Liver (tissue), 9 donors: ENCODE results near the gene PTGER2. TPM values are rescaled to one million over a fixed set of nuclear protein-coding genes. Genes with fewer than 3 reads are reported as not detected.

ENCODE experiments used
- DNase-seq: peaks from one replicate; pipeline ENCODE4 v3.0.0-alpha.2; 2017; ENCODE audit warnings: low spot score
- H3K27ac ChIP-seq, 2 donors: one replicate each; pipeline ENCODE4 v1.7.0; 2013; ENCODE audit warnings: inconsistent platforms in 2 of 2, low read length in 2 of 2, control low read depth in 1 of 2, low read depth in 1 of 2, mild to moderate bottlenecking in 1 of 2
- H3K27me3 ChIP-seq, 4 donors: one replicate each; pipeline versions ENCODE4 v1.6.1 to v1.7.0; 2013; ENCODE audit warnings: low read length in 3 of 4, inconsistent platforms in 1 of 4, mild to moderate bottlenecking in 1 of 4, moderate library complexity in 1 of 4; ENCODE audit not compliant: control insufficient read depth in 4 of 4, insufficient read depth in 4 of 4
- H3K36me3 ChIP-seq, 4 donors: one replicate each; pipeline versions ENCODE4 v1.6.1 to v1.7.0; 2013; ENCODE audit warnings: low read length in 3 of 4, mild to moderate bottlenecking in 3 of 4, low read depth in 1 of 4, moderate library complexity in 1 of 4; ENCODE audit not compliant: control insufficient read depth in 4 of 4, insufficient read depth in 3 of 4
- H3K4me1 ChIP-seq, 4 donors: one replicate each; pipeline versions ENCODE4 v1.6.1 to v1.7.0; 2013; ENCODE audit warnings: low read length in 3 of 4, mild to moderate bottlenecking in 3 of 4, moderate library complexity in 1 of 4; ENCODE audit not compliant: control insufficient read depth in 4 of 4, insufficient read depth in 4 of 4
- H3K4me3 ChIP-seq, 3 donors: one replicate each; pipeline versions ENCODE4 v1.6.1 to v1.7.0; 2013; ENCODE audit warnings: low read length in 3 of 3, control low read depth in 1 of 3, low read depth in 1 of 3, mild to moderate bottlenecking in 1 of 3
- H3K9ac ChIP-seq, 2 donors: one replicate each; pipeline ENCODE4 v1.7.0; 2013; ENCODE audit warnings: low read length in 2 of 2, mild to moderate bottlenecking in 2 of 2, moderate library complexity in 2 of 2, control low read depth in 1 of 2, low read depth in 1 of 2
- H3K9me3 ChIP-seq, 4 donors: one replicate each; pipeline versions ENCODE4 v1.6.1 to v1.7.0; 2013; ENCODE audit warnings: low read length in 3 of 4; ENCODE audit not compliant: control insufficient read depth in 4 of 4
- ATF3 ChIP-seq: IDR thresholded peaks from 2 replicates; pipeline ENCODE4 v1.6.1; 2016; ENCODE audit warnings: antibody characterized with exemption
- FOXA1 ChIP-seq: IDR thresholded peaks from 2 replicates; pipeline ENCODE4 v1.6.1; 2016; ENCODE audit warnings: antibody characterized with exemption
- FOXA2 ChIP-seq: IDR thresholded peaks from 2 replicates; pipeline ENCODE4 v1.6.1; 2016; ENCODE audit warnings: antibody characterized with exemption
- HNF4A ChIP-seq, 2 donors: conservative IDR thresholded peaks; 2 replicates each; pipeline ENCODE4 v1.6.1; 2016; ENCODE audit warnings: antibody characterized with exemption in 2 of 2, mild to moderate bottlenecking in 2 of 2
- HNF4G ChIP-seq: IDR thresholded peaks from 2 replicates; pipeline ENCODE4 v1.6.1; 2016; ENCODE audit warnings: antibody characterized with exemption
- JUND ChIP-seq, 2 donors: IDR thresholded peaks; 2 replicates each; pipeline ENCODE4 v1.6.1; 2016; ENCODE audit warnings: antibody characterized with exemption in 2 of 2
- MAX ChIP-seq: IDR thresholded peaks from 2 replicates; pipeline ENCODE4 v1.6.1; 2016; ENCODE audit warnings: antibody characterized with exemption
- RAD21 ChIP-seq, 2 donors: IDR thresholded peaks; 2 replicates each; pipeline ENCODE4 v1.6.1; 2016; ENCODE audit warnings: antibody characterized with exemption in 2 of 2, mild to moderate bottlenecking in 2 of 2
- ZBTB33 ChIP-seq: IDR thresholded peaks from 2 replicates; pipeline ENCODE4 v1.6.1; 2016; ENCODE audit warnings: antibody characterized with exemption
- WGBS: extraction: QIAGEN DNeasy Blood & Tissue Kit; methylation state at CpG from one replicate; pipeline ENCODE4 v1.1.7; 2013; 5-methylcytosine and 5-hydroxymethylcytosine counted together
- polyA plus RNA-seq, 2 donors: library from polyadenylated mRNA; stranded (reverse) in 1 of 2; unstranded in 1 of 2; fragments of 200-250 nt in 1 of 2; fragments of >200 nt in 1 of 2; fragmentation: Nextera tagmentation in 1 of 2; extraction: Ambion mirVana in 1 of 2; gene quantifications; one replicate each; pipeline versions ENCODE4 v1.2.1 to v1.2.3, GENCODE V29; 2013 to 2015
- total RNA-seq, 2 donors: library from RNA; depleted of rRNA; stranded (reverse); fragments of >200 nt; gene quantifications; one replicate each; pipeline ENCODE4 v1.2.3, GENCODE V29; 2014
- TF ChIP-seq, protein P1 (sequence below): IDR thresholded peaks from 2 replicates; pipeline ENCODE4 v1.6.1; 2016; ENCODE audit warnings: antibody characterized with exemption, mild to moderate bottlenecking
- donor health status: healthy.
- donor health status: healthy.
- donor health status: healthy.
- donor health status: healthy.
- donor health status: healthy.

The PTGER2 gene
- total and polyA plus RNA-seq, 4 donors, result 0.36 to 1.9 (median 0.81) TPM

- TF ChIP-seq MAX, result no peak
- TF ChIP-seq HNF4G, result no peak
- no peak for TF ChIP-seq RAD21 (IDR thresholded peaks at IDR 0.05)
These were observed 34.7 kb downstream of the PTGER2 start (continued) for GRCh38 chr14:52348776-52349175.

GRCh38 chr14:52349731-52350130 lies 35.6 kb downstream of the PTGER2 start:
- Histone ChIP-seq H3K36me3 (no peaks in the 10 kb centered on the region), H3K4me3 (no peak overlapping the region), H3K27me3 (no peaks in the 10 kb centered on the region), H3K4me1 (no peaks in the 10 kb centered on the region), H3K9ac (no peak overlapping the region), H3K9me3 (no peaks in the 10 kb centered on the region), H3K27ac (no peak overlapping the region)
- no peak for TF ChIP-seq ZBTB33
- no peak for TF ChIP-seq ATF3
- no peak for TF ChIP-seq FOXA2
- no peak for TF ChIP-seq FOXA1
- WGBS, result 83% methylated on average over 2 of the region's 2 CpGs
- DNase-seq, result no peak

- no peaks in the 10 kb centered on the region for H3K4me1 ChIP-seq
- no peaks in the 10 kb centered on the region for H3K9me3 ChIP-seq
- H3K4me3 ChIP-seq, result no peak overlapping the region
- no peaks in the 10 kb centered on the region for H3K27me3 ChIP-seq
- H3K36me3 ChIP-seq, result no peaks in the 10 kb centered on the region
- TF ChIP-seq ATF3, result no peak
- TF ChIP-seq, protein P1, sequence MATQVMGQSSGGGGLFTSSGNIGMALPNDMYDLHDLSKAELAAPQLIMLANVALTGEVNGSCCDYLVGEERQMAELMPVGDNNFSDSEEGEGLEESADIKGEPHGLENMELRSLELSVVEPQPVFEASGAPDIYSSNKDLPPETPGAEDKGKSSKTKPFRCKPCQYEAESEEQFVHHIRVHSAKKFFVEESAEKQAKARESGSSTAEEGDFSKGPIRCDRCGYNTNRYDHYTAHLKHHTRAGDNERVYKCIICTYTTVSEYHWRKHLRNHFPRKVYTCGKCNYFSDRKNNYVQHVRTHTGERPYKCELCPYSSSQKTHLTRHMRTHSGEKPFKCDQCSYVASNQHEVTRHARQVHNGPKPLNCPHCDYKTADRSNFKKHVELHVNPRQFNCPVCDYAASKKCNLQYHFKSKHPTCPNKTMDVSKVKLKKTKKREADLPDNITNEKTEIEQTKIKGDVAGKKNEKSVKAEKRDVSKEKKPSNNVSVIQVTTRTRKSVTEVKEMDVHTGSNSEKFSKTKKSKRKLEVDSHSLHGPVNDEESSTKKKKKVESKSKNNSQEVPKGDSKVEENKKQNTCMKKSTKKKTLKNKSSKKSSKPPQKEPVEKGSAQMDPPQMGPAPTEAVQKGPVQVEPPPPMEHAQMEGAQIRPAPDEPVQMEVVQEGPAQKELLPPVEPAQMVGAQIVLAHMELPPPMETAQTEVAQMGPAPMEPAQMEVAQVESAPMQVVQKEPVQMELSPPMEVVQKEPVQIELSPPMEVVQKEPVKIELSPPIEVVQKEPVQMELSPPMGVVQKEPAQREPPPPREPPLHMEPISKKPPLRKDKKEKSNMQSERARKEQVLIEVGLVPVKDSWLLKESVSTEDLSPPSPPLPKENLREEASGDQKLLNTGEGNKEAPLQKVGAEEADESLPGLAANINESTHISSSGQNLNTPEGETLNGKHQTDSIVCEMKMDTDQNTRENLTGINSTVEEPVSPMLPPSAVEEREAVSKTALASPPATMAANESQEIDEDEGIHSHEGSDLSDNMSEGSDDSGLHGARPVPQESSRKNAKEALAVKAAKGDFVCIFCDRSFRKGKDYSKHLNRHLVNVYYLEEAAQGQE, result no peak
- no peak for TF ChIP-seq JUND (IDR thresholded peaks at IDR 0.05)
- TF ChIP-seq HNF4A (conservative IDR thresholded peaks at IDR 0.05), result no peak
- H3K9ac ChIP-seq, result no peak overlapping the region
- WGBS, result 42% methylated on average over 3 of the region's 3 CpGs
- no peak overlapping the region for H3K27ac ChIP-seq
- DNase-seq, result no peak
These were observed 36.3 kb downstream of the PTGER2 start for GRCh38 chr14:52350445-52350844.
